Measurements from ENCODE around the gene PGAP3.
A peak's percentile ranks its signal among the peaks of the same experiment; 100 is the strongest.

PGAP3 gene

DNA sequence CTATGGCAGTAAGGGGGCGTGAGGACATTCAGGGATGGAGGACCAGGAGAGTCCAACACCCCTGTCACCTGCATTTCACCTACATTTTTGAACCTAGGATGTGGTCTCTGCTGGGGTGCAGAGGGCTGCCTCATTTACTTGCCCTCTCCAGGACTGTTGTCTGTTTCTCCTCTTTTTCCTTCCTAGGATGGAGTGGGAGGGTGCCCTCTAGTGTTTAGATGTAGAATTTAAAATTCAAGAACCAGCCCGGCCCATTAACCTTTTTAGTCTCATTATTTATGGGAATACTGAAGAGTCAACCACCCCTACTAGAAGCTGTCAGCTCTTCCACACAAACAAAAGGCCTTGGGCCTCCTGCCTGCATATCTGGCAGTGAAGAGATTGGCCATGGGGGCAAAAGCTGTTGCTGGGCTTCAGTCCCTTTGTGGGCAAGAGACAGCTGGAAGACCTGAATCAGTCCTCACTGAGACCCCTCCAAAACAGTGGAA is 53.4 kb downstream of the PGAP3 start:
- DNase-seq (ENCODE audit: low spot score), result no peak
- H3K27ac ChIP-seq, result no peak overlapping the region
- no peak overlapping the region for H3K4me3 ChIP-seq
- TF ChIP-seq, protein P1, sequence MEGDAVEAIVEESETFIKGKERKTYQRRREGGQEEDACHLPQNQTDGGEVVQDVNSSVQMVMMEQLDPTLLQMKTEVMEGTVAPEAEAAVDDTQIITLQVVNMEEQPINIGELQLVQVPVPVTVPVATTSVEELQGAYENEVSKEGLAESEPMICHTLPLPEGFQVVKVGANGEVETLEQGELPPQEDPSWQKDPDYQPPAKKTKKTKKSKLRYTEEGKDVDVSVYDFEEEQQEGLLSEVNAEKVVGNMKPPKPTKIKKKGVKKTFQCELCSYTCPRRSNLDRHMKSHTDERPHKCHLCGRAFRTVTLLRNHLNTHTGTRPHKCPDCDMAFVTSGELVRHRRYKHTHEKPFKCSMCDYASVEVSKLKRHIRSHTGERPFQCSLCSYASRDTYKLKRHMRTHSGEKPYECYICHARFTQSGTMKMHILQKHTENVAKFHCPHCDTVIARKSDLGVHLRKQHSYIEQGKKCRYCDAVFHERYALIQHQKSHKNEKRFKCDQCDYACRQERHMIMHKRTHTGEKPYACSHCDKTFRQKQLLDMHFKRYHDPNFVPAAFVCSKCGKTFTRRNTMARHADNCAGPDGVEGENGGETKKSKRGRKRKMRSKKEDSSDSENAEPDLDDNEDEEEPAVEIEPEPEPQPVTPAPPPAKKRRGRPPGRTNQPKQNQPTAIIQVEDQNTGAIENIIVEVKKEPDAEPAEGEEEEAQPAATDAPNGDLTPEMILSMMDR (IDR thresholded peaks at IDR 0.05), result peak; percentile 73

DNA sequence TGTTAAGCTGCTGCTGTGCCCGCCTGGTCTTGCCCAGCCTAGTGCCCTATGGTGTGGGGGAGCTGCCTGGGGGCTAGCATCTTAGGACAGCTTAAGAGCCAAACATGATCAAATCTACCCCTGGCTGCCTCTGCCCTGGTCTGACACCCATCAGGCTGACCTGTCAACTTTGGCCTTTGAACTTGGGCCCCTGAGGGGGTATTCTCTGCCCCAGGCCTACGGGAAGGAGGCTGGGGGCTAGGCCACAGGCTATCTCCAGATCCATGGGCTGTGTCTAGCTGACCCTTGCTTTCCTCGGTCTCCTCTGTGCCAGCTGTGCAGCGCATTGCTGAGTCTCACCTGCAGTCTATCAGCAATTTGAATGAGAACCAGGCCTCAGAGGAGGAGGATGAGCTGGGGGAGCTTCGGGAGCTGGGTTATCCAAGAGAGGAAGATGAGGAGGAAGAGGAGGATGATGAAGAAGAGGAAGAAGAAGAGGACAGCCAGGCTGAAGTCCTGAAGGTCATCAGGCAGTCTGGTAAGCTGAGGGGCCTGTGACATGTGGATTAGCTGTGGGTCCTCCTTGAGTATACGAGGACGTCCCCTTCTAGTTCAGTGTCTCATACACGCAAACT is 54.2 kb downstream of the PGAP3 start:
- Histone ChIP-seq H3K4me3 (no peak overlapping the region), H3K27ac (no peak overlapping the region)
- TF ChIP-seq, protein P1 (IDR thresholded peaks at IDR 0.05), result no peak
- DNase-seq (ENCODE audit: low spot score), result no peak

DNA sequence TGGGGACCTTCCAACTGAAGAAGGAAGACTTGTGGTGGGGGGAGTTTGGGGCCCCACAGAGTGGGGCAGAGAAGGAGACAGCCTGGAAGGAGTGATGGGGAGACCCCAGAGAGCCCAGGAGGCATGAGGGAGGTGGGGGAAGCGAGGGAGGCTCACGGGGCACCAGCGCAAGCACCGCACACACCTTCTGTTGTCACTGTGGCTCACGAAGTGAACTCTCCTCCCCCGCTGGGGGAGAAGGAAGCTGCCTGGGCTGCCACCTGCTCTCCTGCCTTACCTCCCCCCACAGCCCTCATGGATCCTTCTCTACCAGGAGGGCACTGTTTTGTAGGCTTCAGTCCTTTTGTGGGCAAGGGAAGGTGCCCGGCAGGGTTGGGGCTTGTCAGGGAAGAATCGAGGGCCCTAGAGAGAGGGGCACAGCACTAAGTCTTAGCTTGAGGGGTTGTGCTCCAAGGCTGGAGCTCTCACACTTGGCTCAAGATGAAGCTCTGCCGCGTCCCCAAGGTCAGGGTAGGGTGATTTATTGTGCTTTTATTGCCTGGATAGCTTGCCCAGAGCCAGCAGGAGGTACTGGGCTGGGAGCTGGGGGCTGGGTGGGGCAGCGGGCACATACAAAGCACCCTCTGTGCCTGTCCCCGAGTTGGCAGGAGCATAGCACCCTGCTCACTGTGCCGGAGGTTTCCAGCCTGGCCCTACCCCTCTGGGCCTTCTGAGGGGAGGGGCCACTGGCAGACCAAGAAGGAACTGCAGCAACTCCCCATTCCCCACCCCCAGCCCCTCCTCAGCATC is 55.5 kb downstream of the PGAP3 start:
- H3K4me3 ChIP-seq, result no peak overlapping the region
- no peak for DNase-seq (ENCODE audit: low spot score)
- peak overlapping the region in 1 of 2 donors; percentile 22 for H3K27ac ChIP-seq
- TF ChIP-seq, protein P1 (IDR thresholded peaks at IDR 0.05), result no peak

DNA sequence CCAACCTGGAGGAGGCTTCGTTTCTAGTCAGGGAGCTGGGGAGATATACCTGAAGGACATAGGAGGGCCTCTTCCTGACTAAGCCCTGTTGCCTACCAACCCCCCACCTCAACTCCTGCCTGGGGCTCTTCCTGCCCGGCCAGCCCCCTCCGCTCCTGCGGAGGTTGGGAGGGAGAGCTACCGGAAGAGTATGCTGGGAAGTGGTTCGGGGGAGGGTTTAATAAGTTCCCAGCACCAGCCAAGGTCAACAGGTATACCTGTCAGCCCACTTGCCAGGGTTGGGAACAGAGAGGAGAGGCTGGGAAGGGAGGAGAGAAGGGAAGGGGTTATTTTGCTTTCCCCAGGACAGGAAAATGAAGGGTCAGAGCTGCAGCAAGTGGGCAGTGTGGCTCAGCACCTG is 56.5 kb downstream of the PGAP3 start:
- H3K4me3 ChIP-seq, result no peak overlapping the region
- TF ChIP-seq, protein P1 (IDR thresholded peaks at IDR 0.05), result no peak
- no peak for DNase-seq (ENCODE audit: low spot score)
- H3K27ac ChIP-seq, result no peak overlapping the region

DNA sequence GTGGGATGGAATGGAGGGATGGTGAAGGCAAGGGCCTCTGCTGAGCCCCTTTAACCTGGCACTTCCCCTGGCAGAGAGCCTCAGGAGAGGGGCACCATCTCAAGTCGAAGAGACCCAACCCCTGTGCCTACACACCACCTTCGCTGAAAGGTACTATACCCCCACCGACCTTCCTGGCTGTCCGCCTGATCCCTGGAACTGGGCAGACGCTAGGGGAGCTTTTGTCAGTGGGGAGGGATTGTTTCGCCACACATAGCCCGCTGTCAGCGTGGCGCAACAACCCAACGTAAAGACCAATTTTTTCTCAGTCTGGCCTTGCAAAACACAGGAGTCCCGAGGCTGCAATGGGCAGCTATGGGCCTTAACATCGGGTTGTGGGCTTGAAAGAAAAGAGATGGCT is 58.0 kb downstream of the PGAP3 start:
- TF ChIP-seq, protein P1 (IDR thresholded peaks at IDR 0.05), result no peak
- DNase-seq (ENCODE audit: low spot score), result no peak
- H3K27ac ChIP-seq, result no peak overlapping the region
- H3K4me3 ChIP-seq, result no peak overlapping the region

DNA sequence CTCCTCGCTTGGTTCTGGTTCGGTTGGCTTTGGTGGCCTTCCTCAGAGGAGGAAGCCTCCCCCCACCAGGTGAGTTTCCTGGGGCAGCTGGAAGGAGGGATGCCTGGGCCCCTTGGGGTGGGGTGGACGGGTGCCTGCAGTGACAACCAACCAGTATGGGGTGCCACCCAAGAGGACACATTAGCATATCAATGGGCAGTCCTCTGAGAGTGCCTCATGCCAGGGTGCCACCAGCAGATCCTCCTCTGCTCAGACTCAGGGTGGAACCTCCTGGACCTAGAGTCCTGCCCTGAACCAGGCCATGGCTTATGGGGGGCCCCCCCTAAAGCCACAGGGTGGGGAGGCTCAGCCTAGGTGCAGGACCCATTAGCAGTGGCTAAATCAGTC is 58.4 kb downstream of the PGAP3 start:
- Histone ChIP-seq H3K27ac (no peak overlapping the region), H3K4me3 (no peak overlapping the region)
- no peak for DNase-seq (ENCODE audit: low spot score)
- TF ChIP-seq, protein P1 (IDR thresholded peaks at IDR 0.05), result no peak

Data from coronary artery (tissue), 2 donors.